HL-60 (cell line): ENCODE data around the gene ADIPOR2.

Experiments used
- DNase-seq, 2 experiments: peaks; one replicate each; pipeline ENCODE4 v3.0.0-alpha.2; 2010 to 2020; ENCODE audit warnings: low read depth in 1 of 2, low spot score in 1 of 2
- H3K27ac ChIP-seq: fragments of 250-450 bp; sonication (Bioruptor Pico); replicated peaks from 2 replicates; pipeline ENCODE4 v1.5.1; 2020; ENCODE audit warnings: mild to moderate bottlenecking, moderate library complexity
- H3K27me3 ChIP-seq: fragments of 250-450 bp; sonication (Bioruptor Pico); 2 replicates; pipeline ENCODE4 v1.5.1; 2021; ENCODE audit warnings: mild to moderate bottlenecking, moderate library complexity; ENCODE audit not compliant: insufficient read depth, poor library complexity, severe bottlenecking
- H3K4me3 ChIP-seq: replicated peaks from 2 replicates; pipeline ENCODE4 v1.5.1; 2011; ENCODE audit warnings: mild to moderate bottlenecking, control low read depth, low read length; ENCODE audit not compliant: insufficient read depth
- GABPA ChIP-seq: IDR thresholded peaks from 2 replicates; pipeline ENCODE4 v1.6.1; 2012; ENCODE audit warnings: low read depth
- POLR2AphosphoS5 ChIP-seq: IDR thresholded peaks from 2 replicates; pipeline ENCODE4 v1.6.1; 2012; ENCODE audit warnings: low read depth
- SPI1 ChIP-seq: IDR thresholded peaks from 2 replicates; pipeline ENCODE4 v1.6.1; 2012; ENCODE audit warnings: low read depth, mild to moderate bottlenecking, borderline replicate concordance
- TF ChIP-seq, protein P1 (sequence below): IDR thresholded peaks from 2 replicates; pipeline ENCODE4 v1.6.1; 2012; ENCODE audit warnings: low read depth; ENCODE audit not compliant: insufficient replicate concordance
- TF ChIP-seq, protein P2 (sequence below): IDR thresholded peaks from one replicate; pipeline ENCODE4 v1.5.1; 2011; ENCODE audit warnings: low read length, control low read depth, inconsistent platforms; ENCODE audit not compliant: insufficient read depth

The ADIPOR2 gene

GRCh38 chr12:1811281-1811947 is 120.5 kb downstream of the ADIPOR2 start:
- no peaks in the 10 kb centered on the region for H3K27me3 ChIP-seq
- peak overlapping the region; percentile 75 for H3K27ac ChIP-seq
- TF ChIP-seq, protein P1, sequence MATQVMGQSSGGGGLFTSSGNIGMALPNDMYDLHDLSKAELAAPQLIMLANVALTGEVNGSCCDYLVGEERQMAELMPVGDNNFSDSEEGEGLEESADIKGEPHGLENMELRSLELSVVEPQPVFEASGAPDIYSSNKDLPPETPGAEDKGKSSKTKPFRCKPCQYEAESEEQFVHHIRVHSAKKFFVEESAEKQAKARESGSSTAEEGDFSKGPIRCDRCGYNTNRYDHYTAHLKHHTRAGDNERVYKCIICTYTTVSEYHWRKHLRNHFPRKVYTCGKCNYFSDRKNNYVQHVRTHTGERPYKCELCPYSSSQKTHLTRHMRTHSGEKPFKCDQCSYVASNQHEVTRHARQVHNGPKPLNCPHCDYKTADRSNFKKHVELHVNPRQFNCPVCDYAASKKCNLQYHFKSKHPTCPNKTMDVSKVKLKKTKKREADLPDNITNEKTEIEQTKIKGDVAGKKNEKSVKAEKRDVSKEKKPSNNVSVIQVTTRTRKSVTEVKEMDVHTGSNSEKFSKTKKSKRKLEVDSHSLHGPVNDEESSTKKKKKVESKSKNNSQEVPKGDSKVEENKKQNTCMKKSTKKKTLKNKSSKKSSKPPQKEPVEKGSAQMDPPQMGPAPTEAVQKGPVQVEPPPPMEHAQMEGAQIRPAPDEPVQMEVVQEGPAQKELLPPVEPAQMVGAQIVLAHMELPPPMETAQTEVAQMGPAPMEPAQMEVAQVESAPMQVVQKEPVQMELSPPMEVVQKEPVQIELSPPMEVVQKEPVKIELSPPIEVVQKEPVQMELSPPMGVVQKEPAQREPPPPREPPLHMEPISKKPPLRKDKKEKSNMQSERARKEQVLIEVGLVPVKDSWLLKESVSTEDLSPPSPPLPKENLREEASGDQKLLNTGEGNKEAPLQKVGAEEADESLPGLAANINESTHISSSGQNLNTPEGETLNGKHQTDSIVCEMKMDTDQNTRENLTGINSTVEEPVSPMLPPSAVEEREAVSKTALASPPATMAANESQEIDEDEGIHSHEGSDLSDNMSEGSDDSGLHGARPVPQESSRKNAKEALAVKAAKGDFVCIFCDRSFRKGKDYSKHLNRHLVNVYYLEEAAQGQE: no peak
- TF ChIP-seq, protein P2, sequence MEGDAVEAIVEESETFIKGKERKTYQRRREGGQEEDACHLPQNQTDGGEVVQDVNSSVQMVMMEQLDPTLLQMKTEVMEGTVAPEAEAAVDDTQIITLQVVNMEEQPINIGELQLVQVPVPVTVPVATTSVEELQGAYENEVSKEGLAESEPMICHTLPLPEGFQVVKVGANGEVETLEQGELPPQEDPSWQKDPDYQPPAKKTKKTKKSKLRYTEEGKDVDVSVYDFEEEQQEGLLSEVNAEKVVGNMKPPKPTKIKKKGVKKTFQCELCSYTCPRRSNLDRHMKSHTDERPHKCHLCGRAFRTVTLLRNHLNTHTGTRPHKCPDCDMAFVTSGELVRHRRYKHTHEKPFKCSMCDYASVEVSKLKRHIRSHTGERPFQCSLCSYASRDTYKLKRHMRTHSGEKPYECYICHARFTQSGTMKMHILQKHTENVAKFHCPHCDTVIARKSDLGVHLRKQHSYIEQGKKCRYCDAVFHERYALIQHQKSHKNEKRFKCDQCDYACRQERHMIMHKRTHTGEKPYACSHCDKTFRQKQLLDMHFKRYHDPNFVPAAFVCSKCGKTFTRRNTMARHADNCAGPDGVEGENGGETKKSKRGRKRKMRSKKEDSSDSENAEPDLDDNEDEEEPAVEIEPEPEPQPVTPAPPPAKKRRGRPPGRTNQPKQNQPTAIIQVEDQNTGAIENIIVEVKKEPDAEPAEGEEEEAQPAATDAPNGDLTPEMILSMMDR: no peak
- peak; percentile 11; the same call in 1 of the 2 replicates for TF ChIP-seq GABPA
- peak; percentile 82 for TF ChIP-seq POLR2AphosphoS5
- TF ChIP-seq SPI1: peak; percentile 44; the same call in 1 of the 2 replicates
- peak overlapping the region; percentile 27 for H3K4me3 ChIP-seq
- DNase-seq: peak; percentile 64 to 92

DNA sequence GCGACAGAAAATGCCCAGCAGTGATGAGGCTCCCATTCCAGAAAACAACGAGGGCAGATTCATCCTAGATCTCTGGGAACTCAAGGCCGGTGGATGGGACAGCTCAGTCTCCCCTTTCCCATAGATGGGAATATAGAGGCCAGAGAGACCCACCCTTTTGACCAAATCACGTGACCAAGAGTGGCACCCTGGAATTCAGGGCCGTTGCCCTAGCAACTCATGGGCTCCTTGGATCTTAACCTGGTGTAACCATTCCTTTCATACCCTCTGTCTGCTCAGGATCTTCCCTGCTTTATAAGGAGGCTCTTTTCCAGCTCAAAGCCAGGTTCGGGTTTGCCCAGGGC is 121.0 kb downstream of the ADIPOR2 start:
- Histone ChIP-seq H3K27ac (peak overlapping the region; percentile 75), H3K27me3 (no peaks in the 10 kb centered on the region), H3K4me3 (no peak overlapping the region)
- TF ChIP-seq, protein P1: no peak
- TF ChIP-seq, protein P2: no peak
- TF ChIP-seq SPI1: no peak
- TF ChIP-seq POLR2AphosphoS5: no peak
- no peak for TF ChIP-seq GABPA
- DNase-seq: no peak

GRCh38 chr12:1812650-1813302 is 121.9 kb downstream of the ADIPOR2 start:
- DNase-seq: peak; percentile 89 to 91
- Histone ChIP-seq H3K27me3 (no peaks in the 10 kb centered on the region), H3K27ac (peak overlapping the region; percentile 75), H3K4me3 (no peak overlapping the region)
- peak; percentile 65 for TF ChIP-seq GABPA
- TF ChIP-seq SPI1: peak; percentile 61; the same call in 1 of the 2 replicates
- TF ChIP-seq, protein P1: no peak
- TF ChIP-seq POLR2AphosphoS5: peak; percentile 85
- TF ChIP-seq, protein P2: no peak
